HCT116 (cell line): ENCODE data around the gene CSNK1E.
"Not testable (repeated sequence)": the region's sequence is repeated elsewhere in the genome, so short reads cannot be mapped to it uniquely, and the experiment has no call there.

Experiments
- CEBPB ChIP-seq: IDR thresholded peaks from 2 replicates; pipeline ENCODE4 v1.6.1; 2012; ENCODE audit warnings: low read depth
- CTCF ChIP-seq, 3 experiments: fragments of 200-600 bp in 1 of 3; sonication (generic) in 1 of 3; IDR thresholded peaks in 2 of 3; conservative IDR thresholded peaks in 1 of 3; 2 replicates each; pipeline ENCODE4 v1.5.1; 2012 to 2017; ENCODE audit warnings: low read depth in 2 of 3, low read length in 2 of 3, antibody characterized with exemption in 1 of 3, borderline replicate concordance in 1 of 3, control low read depth in 1 of 3, mild to moderate bottlenecking in 1 of 3, mixed read lengths in 1 of 3, mixed run types in 1 of 3, moderate library complexity in 1 of 3; ENCODE audit not compliant: insufficient read depth in 1 of 3
- POLR2A ChIP-seq: IDR thresholded peaks from 2 replicates; pipeline ENCODE4 v1.7.0; 2011; ENCODE audit warnings: borderline replicate concordance; ENCODE audit not compliant: insufficient read depth, insufficient read length; ENCODE audit errors: extremely low read depth
- POLR2AphosphoS5 ChIP-seq: IDR thresholded peaks from 2 replicates; pipeline ENCODE4 v1.6.1; 2011; ENCODE audit warnings: mild to moderate bottlenecking, low read depth, low read length, moderate library complexity
- RAD21 ChIP-seq: IDR thresholded peaks from 2 replicates; pipeline ENCODE4 v1.6.1; 2012; ENCODE audit warnings: low read depth, mild to moderate bottlenecking
- SP1 ChIP-seq: IDR thresholded peaks from 2 replicates; pipeline ENCODE4 v1.6.1; 2012; ENCODE audit warnings: low read depth

GRCh38 chr22:38365174-38365573, 47.9 kb upstream of the CSNK1E start:
- not testable (repeated sequence) for TF ChIP-seq SP1; CTCF (IDR thresholded peaks at IDR 0.05 in 2 of 3, conservative IDR thresholded peaks at IDR 0.05 in 1 of 3; ENCODE audit: borderline replicate concordance in 1 of 3, insufficient read depth in 1 of 3, low read depth in 2 of 3, low read length in 2 of 3); POLR2A; CEBPB; RAD21; POLR2AphosphoS5
